ENCODE data around the gene INPP5A.
A peak's percentile ranks its signal among the peaks of the same experiment; 100 is the strongest.

INPP5A gene

DNA sequence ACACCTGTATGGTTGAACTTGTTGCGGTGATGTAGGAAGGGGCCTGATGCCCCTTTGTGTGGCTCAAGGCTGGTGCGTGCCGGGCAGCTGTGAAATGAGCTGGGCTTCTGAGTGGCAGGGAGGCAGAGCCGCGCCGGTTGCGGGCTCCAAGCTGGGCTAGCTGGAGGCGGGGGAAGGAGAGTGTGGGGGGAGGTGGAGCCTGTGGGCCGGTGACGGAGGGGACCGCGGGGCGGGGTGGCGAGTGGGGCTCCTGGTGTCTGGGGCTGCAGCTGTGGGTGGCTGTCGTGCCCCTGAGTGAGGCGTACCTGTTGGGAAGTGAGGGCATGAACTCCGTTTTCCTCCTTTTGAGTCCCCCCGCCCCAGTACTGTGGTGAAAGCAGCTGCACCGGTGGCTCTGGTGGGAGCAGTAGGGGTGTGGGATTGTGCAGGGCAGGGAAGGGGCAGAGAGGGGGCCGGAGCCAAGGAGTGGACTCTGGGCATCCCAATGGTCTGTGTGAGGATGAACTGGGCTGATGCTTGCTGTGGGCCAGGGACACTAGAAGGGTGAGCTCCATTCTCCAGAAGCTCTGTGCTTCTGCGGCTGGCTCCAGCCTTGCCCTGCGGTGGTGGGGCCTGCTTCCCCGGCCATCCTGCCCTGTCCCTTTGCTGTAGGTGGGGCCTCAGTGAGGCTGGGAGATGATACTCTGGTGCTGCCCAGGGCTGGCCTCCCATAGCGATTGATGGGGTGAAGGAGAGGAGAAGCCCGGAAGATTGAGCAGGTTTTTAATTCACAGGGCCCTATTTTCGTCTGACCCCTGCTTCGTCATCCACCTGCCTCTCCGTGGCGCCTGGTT, 41.7 kb downstream of the INPP5A start:
- TF ChIP-seq, protein P1, sequence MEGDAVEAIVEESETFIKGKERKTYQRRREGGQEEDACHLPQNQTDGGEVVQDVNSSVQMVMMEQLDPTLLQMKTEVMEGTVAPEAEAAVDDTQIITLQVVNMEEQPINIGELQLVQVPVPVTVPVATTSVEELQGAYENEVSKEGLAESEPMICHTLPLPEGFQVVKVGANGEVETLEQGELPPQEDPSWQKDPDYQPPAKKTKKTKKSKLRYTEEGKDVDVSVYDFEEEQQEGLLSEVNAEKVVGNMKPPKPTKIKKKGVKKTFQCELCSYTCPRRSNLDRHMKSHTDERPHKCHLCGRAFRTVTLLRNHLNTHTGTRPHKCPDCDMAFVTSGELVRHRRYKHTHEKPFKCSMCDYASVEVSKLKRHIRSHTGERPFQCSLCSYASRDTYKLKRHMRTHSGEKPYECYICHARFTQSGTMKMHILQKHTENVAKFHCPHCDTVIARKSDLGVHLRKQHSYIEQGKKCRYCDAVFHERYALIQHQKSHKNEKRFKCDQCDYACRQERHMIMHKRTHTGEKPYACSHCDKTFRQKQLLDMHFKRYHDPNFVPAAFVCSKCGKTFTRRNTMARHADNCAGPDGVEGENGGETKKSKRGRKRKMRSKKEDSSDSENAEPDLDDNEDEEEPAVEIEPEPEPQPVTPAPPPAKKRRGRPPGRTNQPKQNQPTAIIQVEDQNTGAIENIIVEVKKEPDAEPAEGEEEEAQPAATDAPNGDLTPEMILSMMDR (IDR thresholded peaks at IDR 0.05; ENCODE audit: low read depth, low read length, poor library complexity, severe bottlenecking), result no peak
- no peak for TF ChIP-seq EZH2phosphoT487 (IDR thresholded peaks at IDR 0.05; ENCODE audit: borderline replicate concordance, low read length)

DNA sequence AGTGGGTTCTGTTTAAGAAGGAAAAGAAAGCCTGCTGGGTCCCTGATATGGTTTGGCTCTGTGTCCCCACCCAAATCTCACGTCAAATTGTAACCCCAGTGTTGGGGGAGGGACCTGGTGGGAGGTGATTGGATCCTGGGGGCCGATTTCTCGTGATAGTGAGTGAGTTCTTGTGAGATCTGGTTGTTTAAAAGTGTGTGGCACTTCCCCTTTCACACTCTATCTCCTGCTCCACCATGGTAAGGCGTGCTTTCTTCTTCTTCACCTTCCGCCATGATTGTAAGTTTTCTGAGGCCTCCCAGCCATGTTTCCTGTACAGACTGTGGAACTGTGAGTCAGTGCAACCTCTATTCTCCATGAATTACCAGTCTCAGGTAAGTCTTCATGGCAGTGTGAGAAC, 42.6 kb downstream of the INPP5A start:
- 0 out of 2 replicates have a peak, but pooled peaks cover 2% of the 10 kb centered on the region for H4K20me1 ChIP-seq (ENCODE audit: control insufficient read depth, insufficient read depth, low read depth, low read length)
- no peaks in the 10 kb centered on the region for H3K9me3 ChIP-seq (ENCODE audit: control insufficient read depth, insufficient read depth, low read length)
- H3K27me3 ChIP-seq (ENCODE audit: control insufficient read depth, low read length), result no peaks in the 10 kb centered on the region
- TF ChIP-seq, protein P1 (IDR thresholded peaks at IDR 0.05; ENCODE audit: low read depth, low read length, poor library complexity, severe bottlenecking), result no peak
- no peak for TF ChIP-seq EZH2phosphoT487 (IDR thresholded peaks at IDR 0.05; ENCODE audit: borderline replicate concordance, low read length)
- H3K4me2 ChIP-seq (ENCODE audit: low read length), result 0 out of 2 replicates have a peak overlapping the region, but pooled peaks have one; percentile 9
- H3K4me3 ChIP-seq (ENCODE audit: low read length), result no peak overlapping the region
- no peaks in the 10 kb centered on the region for H3K79me2 ChIP-seq (ENCODE audit: control insufficient read depth, low read length)
- H3K4me1 ChIP-seq (ENCODE audit: control insufficient read depth, low read length), result peaks cover 11% of the 10 kb centered on the region
- no peaks in the 10 kb centered on the region for H3K36me3 ChIP-seq (ENCODE audit: control insufficient read depth, low read length)
- H3K27ac ChIP-seq (ENCODE audit: low read depth, low read length), result no peak overlapping the region
- no peaks in the 10 kb centered on the region for H3F3A ChIP-seq (ENCODE audit: control insufficient read depth, insufficient read depth)
- H3K9me2 ChIP-seq (replicated peaks; ENCODE audit: control insufficient read depth, low read length), result no peaks in the 10 kb centered on the region

More for the DNA sequence above, 41.7 kb downstream of the INPP5A start:
- no peaks in the 10 kb centered on the region for H3K36me3 ChIP-seq (ENCODE audit: control insufficient read depth, low read length)
- no peak overlapping the region for H3K4me3 ChIP-seq (ENCODE audit: low read length)
- no peak overlapping the region for H3K4me2 ChIP-seq (ENCODE audit: low read length)
- no peaks in the 10 kb centered on the region for H3K9me3 ChIP-seq (ENCODE audit: control insufficient read depth, insufficient read depth, low read length)
- no peaks in the 10 kb centered on the region for H3K27me3 ChIP-seq (ENCODE audit: control insufficient read depth, low read length)
- no peaks in the 10 kb centered on the region for H3K9me2 ChIP-seq (replicated peaks; ENCODE audit: control insufficient read depth, low read length)
- H4K20me1 ChIP-seq (ENCODE audit: control insufficient read depth, insufficient read depth, low read depth, low read length), result 0 out of 2 replicates have a peak, but pooled peaks cover 3% of the 10 kb centered on the region
- peaks cover 11% of the 10 kb centered on the region for H3K4me1 ChIP-seq (ENCODE audit: control insufficient read depth, low read length)
- no peaks in the 10 kb centered on the region for H3K79me2 ChIP-seq (ENCODE audit: control insufficient read depth, low read length)
- no peak overlapping the region for H3K27ac ChIP-seq (ENCODE audit: low read depth, low read length)
- H3F3A ChIP-seq (ENCODE audit: control insufficient read depth, insufficient read depth), result no peaks in the 10 kb centered on the region

DNA sequence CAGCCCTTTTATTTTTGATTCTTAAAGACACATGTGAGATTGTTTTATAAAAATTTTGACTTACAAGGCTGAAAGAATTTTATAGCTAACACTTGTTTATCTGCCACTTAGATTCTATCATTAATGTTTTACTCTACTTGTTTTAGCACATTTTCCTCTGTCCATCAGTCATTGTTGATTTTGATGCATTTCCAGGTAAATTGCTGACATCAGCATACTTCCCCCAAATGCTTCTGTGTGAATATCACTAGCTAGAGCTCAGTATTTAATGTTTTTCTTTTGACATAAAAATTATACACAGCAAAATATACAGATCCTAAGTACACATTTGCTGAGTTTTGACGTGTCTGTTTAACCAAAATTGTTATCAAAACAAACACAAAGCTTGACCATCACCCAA, 43.0 kb downstream of the INPP5A start:
- Histone ChIP-seq H4K20me1 (ENCODE audit: control insufficient read depth, insufficient read depth, low read depth, low read length) (no peaks in the 10 kb centered on the region), H3K4me2 (ENCODE audit: low read length) (0 out of 2 replicates have a peak overlapping the region, but pooled peaks have one; percentile 9), H3K9me2 (replicated peaks; ENCODE audit: control insufficient read depth, low read length) (no peaks in the 10 kb centered on the region), H3K36me3 (ENCODE audit: control insufficient read depth, low read length) (no peaks in the 10 kb centered on the region), H3K27me3 (ENCODE audit: control insufficient read depth, low read length) (no peaks in the 10 kb centered on the region), H3F3A (ENCODE audit: control insufficient read depth, insufficient read depth) (no peaks in the 10 kb centered on the region), H3K4me3 (ENCODE audit: low read length) (no peak overlapping the region), H3K9me3 (ENCODE audit: control insufficient read depth, insufficient read depth, low read length) (no peaks in the 10 kb centered on the region), H3K27ac (ENCODE audit: low read depth, low read length) (no peak overlapping the region), H3K4me1 (ENCODE audit: control insufficient read depth, low read length) (peaks cover 9% of the 10 kb centered on the region), H3K79me2 (ENCODE audit: control insufficient read depth, low read length) (no peaks in the 10 kb centered on the region)
- TF ChIP-seq, protein P1 (IDR thresholded peaks at IDR 0.05; ENCODE audit: low read depth, low read length, poor library complexity, severe bottlenecking), result no peak
- no peak for TF ChIP-seq EZH2phosphoT487 (IDR thresholded peaks at IDR 0.05; ENCODE audit: borderline replicate concordance, low read length)

Data from DOHH2 (cell line).